Fibroblast of skin of scalp (primary cell): ENCODE measurements around the gene NPLOC4.
A peak's percentile ranks its signal among the peaks of the same experiment; 100 is the strongest.

Experiments used
- DNase-seq: peaks from one replicate; pipeline ENCODE4 v3.0.0-alpha.2; 2013

NPLOC4 gene

GRCh38 chr17:81583589-81584342 lies 53.1 kb downstream of the NPLOC4 start:
- no peak for DNase-seq

GRCh38 chr17:81582749-81583148 lies 54.2 kb downstream of the NPLOC4 start:
- no peak for DNase-seq

GRCh38 chr17:81582341-81582740 lies 54.6 kb downstream of the NPLOC4 start:
- peak; percentile 60 for DNase-seq

- no peak for DNase-seq
Measured at GRCh38 chr17:81581758-81582157, 55.2 kb downstream of the NPLOC4 start.

GRCh38 chr17:81580481-81580880 lies 56.4 kb downstream of the NPLOC4 start:
- DNase-seq, result no peak

GRCh38 chr17:81579821-81580321 lies 57.0 kb downstream of the NPLOC4 start:
- DNase-seq, result peak; percentile 64

DNA sequence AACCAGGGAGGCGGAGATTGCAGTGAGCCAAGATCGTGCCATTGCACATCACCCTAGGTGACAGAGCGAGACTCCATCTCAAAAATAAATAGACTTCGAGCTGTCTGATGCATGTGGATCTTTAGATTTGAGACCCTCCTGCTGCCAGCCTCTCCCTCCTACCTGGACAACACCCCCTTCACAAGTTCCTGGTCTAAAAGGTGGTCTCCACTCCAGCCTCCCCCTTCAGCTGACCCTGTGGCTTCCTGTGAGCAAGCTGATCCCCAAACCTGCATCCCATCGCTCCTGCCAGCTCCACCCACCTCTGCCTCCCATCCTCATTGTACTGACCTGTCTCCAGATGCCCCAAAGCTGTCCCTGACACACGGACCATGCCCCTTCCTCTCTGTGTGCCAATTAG lies 57.6 kb downstream of the NPLOC4 start:
- DNase-seq, result no peak

- no peak for DNase-seq
Measured at GRCh38 chr17:81578561-81579225, 58.2 kb downstream of the NPLOC4 start.

DNA sequence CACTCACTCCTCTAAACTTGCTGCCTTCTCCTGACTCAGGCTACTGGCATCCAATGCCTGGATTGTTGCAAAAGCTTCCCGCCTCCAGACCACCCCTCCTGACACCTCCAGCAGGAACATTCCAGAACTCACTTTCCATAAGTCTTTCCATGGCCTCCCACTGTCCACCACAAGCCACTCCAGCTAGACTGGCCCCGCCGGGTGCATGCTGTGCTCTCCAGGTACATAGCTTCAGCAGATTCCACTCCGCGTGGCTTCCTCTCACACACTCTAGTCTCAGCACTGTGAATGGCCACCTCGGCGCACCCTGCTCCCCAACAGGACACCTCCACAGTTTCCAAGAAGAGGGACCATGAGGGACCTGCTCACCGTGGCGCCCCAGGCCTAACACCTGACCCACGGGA lies 58.9 kb downstream of the NPLOC4 start:
- peak; percentile 42 for DNase-seq

- DNase-seq, result no peak
Measured at GRCh38 chr17:81577278-81578000, 59.5 kb downstream of the NPLOC4 start.

DNA sequence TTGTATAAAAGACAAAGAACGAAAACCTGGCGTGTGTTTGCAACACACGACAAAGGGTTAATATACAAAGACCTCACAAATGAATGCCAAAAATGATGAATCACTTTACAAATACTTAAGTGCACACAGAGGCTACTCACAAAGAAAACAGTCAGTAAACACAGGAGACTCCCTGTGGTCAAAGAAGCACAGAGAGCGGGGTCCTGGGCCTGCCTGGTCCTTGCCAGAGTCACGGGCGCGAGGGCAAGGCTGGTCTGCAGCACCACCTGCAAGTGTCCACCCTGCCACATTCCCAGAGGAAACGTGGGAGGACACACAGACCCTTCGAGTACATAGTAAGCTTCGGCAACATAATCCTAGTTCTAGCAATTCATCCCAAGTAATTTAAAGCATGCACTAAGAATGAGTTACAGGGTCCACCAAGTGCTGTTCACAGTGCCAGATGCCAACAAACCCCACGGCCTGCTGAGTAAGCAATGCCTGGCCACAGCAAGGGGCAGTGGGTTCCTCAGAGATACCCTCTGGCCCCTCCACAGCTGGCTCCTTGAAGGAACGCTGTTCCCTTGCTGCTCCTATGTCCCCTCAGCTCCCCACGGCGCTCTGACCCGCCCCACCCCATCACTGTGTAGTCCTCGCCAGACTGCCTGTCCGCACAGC lies 60.2 kb downstream of the NPLOC4 start:
- peak; percentile 85 for DNase-seq

- DNase-seq, result no peak
Measured at GRCh38 chr17:81575836-81576235, 61.1 kb downstream of the NPLOC4 start.

DNA sequence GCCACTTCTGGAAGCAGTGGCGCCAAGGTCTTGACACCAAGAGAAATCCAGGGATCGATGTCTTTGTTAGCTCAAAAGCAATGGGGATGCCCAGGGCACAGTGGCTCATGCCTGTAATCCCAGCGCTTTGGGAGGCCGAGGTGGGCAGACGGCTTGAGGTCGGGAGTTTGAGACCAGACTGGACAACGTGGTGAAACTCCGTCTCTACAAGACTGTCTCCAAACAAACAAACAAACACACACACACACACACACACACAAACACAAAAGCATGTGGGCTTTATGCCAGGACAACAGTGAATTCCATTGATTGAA lies 62.3 kb downstream of the NPLOC4 start:
- no peak for DNase-seq

GRCh38 chr17:81573794-81574642 lies 62.9 kb downstream of the NPLOC4 start:
- no peak for DNase-seq

DNA sequence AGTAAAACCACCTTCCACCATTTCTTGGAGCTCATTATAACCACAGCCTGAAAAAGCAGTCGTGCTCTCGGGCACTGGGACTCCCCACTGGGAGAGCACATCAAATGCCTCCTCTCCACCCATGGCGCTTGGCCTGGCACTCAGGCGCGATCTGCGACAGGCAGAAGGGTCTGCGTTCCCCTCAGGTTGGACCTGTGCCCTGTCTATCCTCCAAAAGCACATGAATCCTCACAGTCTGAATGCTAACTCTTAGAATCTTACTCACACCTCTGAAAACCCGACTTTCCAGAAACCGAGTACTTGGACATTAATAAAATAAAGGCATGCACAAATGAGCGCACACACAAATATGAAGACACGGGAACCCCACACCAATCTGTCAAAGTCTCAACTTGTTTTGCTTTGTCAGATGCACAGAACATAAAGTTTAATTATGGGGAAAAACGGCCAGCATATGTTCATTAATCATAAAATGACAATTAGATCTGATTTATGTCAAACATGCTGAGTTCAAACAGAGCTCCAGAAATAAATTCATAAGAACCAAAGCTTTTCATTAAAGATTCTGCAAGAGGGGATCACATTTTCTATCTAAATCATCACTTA lies 64.2 kb downstream of the NPLOC4 start:
- DNase-seq, result no peak

DNA sequence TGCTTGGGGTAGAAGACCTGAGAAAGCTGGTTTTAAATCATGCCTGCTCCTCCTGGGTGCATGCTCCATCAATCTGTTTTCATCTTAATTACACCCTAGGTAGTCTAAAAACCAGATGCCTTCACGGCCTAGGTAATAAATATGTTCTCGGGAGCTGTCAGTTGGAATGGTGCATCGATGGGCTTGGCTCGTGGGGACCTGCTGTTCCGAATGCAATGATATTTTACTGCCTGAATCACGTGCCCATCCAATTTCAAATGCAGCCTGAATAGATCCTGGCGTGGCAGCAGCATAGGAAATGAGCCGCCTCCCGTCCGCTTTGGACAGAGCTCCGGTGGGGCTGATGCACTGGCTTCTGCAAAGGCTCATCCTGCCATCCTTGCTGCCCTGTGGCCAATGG lies 65.9 kb downstream of the NPLOC4 start:
- no peak for DNase-seq

DNA sequence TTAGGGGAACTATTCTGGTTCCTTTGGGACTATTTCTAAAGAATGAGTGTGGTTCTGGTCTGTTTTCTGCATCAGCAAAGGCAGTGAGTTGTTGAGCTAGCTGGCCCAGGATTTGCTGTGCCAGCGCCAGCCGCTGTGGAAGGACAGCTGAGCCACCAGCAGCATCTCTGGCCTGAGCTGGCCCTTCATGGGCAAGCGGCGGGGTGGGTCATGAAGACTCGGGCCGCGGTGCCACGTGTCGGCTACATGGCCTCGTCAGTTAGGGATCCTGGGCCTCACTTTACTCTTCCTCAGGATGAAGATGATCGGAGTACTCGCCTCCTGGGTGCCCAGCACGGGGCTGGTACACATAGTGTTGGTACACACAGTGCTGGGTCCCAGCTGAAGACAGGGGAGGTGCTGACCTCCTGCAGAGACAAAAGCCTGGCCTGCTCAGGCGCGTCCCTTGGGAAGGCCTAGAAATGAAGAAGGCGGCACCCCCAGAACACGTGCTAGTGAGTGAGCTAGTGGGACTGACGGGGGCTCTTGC lies 66.9 kb downstream of the NPLOC4 start:
- DNase-seq, result no peak

DNA sequence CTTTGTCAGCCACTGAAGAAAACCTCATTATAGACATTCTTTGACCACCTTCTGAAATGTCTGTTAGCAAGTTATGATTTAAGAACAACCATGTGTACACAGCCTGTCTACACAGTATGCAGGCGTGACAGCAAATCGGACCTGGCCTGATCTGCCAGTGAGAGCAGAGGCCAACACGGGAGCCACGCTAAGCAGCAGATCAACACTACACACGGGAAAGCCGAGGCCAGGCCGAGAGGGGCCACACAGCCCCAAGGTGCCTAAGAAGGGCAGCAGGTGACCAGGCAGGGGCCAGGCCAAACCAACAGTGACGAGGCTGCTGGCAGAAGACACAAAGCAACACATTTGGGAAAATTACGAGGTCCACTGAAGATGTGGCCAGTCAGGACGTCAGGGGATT lies 68.5 kb downstream of the NPLOC4 start:
- no peak for DNase-seq

- DNase-seq, result no peak
Measured at GRCh38 chr17:81567191-81567590, 69.7 kb downstream of the NPLOC4 start.

GRCh38 chr17:81566461-81567126 lies 70.3 kb downstream of the NPLOC4 start:
- peak; percentile 100 for DNase-seq

- DNase-seq, result no peak
Measured at GRCh38 chr17:81565231-81565630, 71.7 kb downstream of the NPLOC4 start.
